Tibial artery (tissue), 4 donors: ENCODE results near the gene COL6A3.

Experiments
- DNase-seq, 2 donors: peaks; one replicate each; pipeline ENCODE4 v3.0.0-alpha.2; 2019
- H3K27ac ChIP-seq, 2 donors: fragments of 200-600 bp; sonication (generic) in 1 of 2; 1 replicate in 1 of 2; 2 replicates in 1 of 2; pipeline ENCODE4 v1.5.1; 2018 to 2019; ENCODE audit warnings: mild to moderate bottlenecking in 1 of 2
- H3K27me3 ChIP-seq, 2 donors: fragments of 200-600 bp; sonication (generic) in 1 of 2; one replicate each; pipeline versions ENCODE4 v1.5.1 to v1.6.0; 2016 to 2019
- H3K36me3 ChIP-seq, 3 donors: fragments of 200-600 bp; sonication (generic) in 2 of 3; one replicate each; pipeline ENCODE4 v1.5.1; 2016 to 2019; ENCODE audit warnings: mild to moderate bottlenecking in 2 of 3
- H3K4me1 ChIP-seq, 4 donors: fragments of 200-600 bp; sonication (generic) in 2 of 4; 1 replicate in 3 of 4; 2 replicates in 1 of 4; pipeline ENCODE4 v1.5.1; 2016 to 2019
- H3K4me3 ChIP-seq, 2 donors: fragments of 200-600 bp; sonication (generic) in 1 of 2; 1 replicate in 1 of 2; 2 replicates in 1 of 2; pipeline ENCODE4 v1.5.1; 2018 to 2019; ENCODE audit warnings: mild to moderate bottlenecking in 2 of 2
- H3K9me3 ChIP-seq, 3 donors: fragments of 200-600 bp; sonication (generic) in 1 of 3; one replicate each; pipeline ENCODE4 v1.5.1; 2016 to 2019
- CTCF ChIP-seq, 2 experiments: fragments of 200-600 bp in 1 of 2; fragments of 450-650 bp in 1 of 2; IDR thresholded peaks; one replicate each; pipeline ENCODE4 v1.5.1; 2017 to 2019; ENCODE audit warnings: antibody characterized with exemption in 2 of 2, mild to moderate bottlenecking in 1 of 2, moderate library complexity in 1 of 2
- intact Hi-C: fragments of 100-400 bp; cut with DNase I; formaldehyde crosslinking; loops from one replicate; pipeline ENCODE4 v1.15.0; 2023; ENCODE audit warnings: low total_unique reads

Gene COL6A3

GRCh38 chr2:237291138-237291792 is 122.7 kb downstream of the COL6A3 start:
- Histone ChIP-seq H3K4me1 (peaks cover 0 to 41% (median 13%) of the 10 kb centered on the region in 4 donors), H3K36me3 (no peaks in the 10 kb centered on the region), H3K4me3 (peak overlapping the region in 1 of 2 donors; percentile 1), H3K9me3 (no peaks in the 10 kb centered on the region), H3K27ac (peak overlapping the region; percentile 74 to 78), H3K27me3 (no peaks in the 10 kb centered on the region)
- intact Hi-C loops, result loop anchor here (2.0 kb wide), 1 partner anchor 68 kb away; no protein-coding TSS in a partner anchor
- DNase-seq, result peak; percentile 96
- TF ChIP-seq CTCF (IDR thresholded peaks at IDR 0.05), result no peak

- Histone ChIP-seq H3K27ac (peak overlapping the region; percentile 74 to 78), H3K27me3 (no peaks in the 10 kb centered on the region), H3K4me1 (peaks cover 0 to 39% (median 12%) of the 10 kb centered on the region in 4 donors), H3K9me3 (no peaks in the 10 kb centered on the region), H3K4me3 (no peak overlapping the region), H3K36me3 (no peaks in the 10 kb centered on the region)
- intact Hi-C loops, result loop anchor here (2.0 kb wide), 1 partner anchor 67 kb away; no protein-coding TSS in a partner anchor
- DNase-seq, result peak; percentile 92 to 95
- TF ChIP-seq CTCF (IDR thresholded peaks at IDR 0.05), result no peak
These were observed 123.7 kb downstream of the COL6A3 start for GRCh38 chr2:237290261-237290660.

GRCh38 chr2:237289139-237289538 is 124.8 kb downstream of the COL6A3 start:
- TF ChIP-seq CTCF (IDR thresholded peaks at IDR 0.05), result no peak
- intact Hi-C loops, result no loop called here

GRCh38 chr2:237287872-237288271 is 126.1 kb downstream of the COL6A3 start:
- Histone ChIP-seq H3K9me3 (no peaks in the 10 kb centered on the region), H3K27ac (no peak overlapping the region), H3K36me3 (no peaks in the 10 kb centered on the region), H3K27me3 (no peaks in the 10 kb centered on the region), H3K4me3 (no peak overlapping the region), H3K4me1 (peaks cover 0 to 34% (median 12%) of the 10 kb centered on the region in 4 donors)
- DNase-seq, result no peak
- intact Hi-C loops, result no loop called here
- no peak for TF ChIP-seq CTCF (IDR thresholded peaks at IDR 0.05)

More at GRCh38 chr2:237289139-237289538, 124.8 kb downstream of the COL6A3 start:
- Histone ChIP-seq H3K4me1 (peaks cover 0 to 35% (median 12%) of the 10 kb centered on the region in 4 donors), H3K4me3 (no peak overlapping the region), H3K36me3 (no peaks in the 10 kb centered on the region), H3K27me3 (no peaks in the 10 kb centered on the region), H3K9me3 (no peaks in the 10 kb centered on the region), H3K27ac (peak overlapping the region in 1 of 2 donors; percentile 78)
- DNase-seq, result no peak

- no peaks in the 10 kb centered on the region for H3K36me3 ChIP-seq
- no peaks in the 10 kb centered on the region for H3K9me3 ChIP-seq
- DNase-seq, result no peak
- peaks cover 7 to 28% (median 15%) of the 10 kb centered on the region in 4 donors for H3K4me1 ChIP-seq
- no peak for TF ChIP-seq CTCF (IDR thresholded peaks at IDR 0.05)
- H3K27ac ChIP-seq, result no peak overlapping the region
- H3K27me3 ChIP-seq, result no peaks in the 10 kb centered on the region
- no peak overlapping the region for H3K4me3 ChIP-seq
- intact Hi-C loops, result no loop called here
These were observed 130.6 kb downstream of the COL6A3 start for GRCh38 chr2:237283131-237283928.
